ENCODE results near the gene FUT2. TPM values are rescaled to one million over a fixed set of nuclear protein-coding genes. Genes with fewer than 3 reads are reported as not detected.

The FUT2 gene
- total and polyA plus RNA-seq, 2 of the 13 experiments (the other 11 are each of a cell fraction or from before 2014, with no cell fraction given): 0.07 TPM; not detected in 1

DNA sequence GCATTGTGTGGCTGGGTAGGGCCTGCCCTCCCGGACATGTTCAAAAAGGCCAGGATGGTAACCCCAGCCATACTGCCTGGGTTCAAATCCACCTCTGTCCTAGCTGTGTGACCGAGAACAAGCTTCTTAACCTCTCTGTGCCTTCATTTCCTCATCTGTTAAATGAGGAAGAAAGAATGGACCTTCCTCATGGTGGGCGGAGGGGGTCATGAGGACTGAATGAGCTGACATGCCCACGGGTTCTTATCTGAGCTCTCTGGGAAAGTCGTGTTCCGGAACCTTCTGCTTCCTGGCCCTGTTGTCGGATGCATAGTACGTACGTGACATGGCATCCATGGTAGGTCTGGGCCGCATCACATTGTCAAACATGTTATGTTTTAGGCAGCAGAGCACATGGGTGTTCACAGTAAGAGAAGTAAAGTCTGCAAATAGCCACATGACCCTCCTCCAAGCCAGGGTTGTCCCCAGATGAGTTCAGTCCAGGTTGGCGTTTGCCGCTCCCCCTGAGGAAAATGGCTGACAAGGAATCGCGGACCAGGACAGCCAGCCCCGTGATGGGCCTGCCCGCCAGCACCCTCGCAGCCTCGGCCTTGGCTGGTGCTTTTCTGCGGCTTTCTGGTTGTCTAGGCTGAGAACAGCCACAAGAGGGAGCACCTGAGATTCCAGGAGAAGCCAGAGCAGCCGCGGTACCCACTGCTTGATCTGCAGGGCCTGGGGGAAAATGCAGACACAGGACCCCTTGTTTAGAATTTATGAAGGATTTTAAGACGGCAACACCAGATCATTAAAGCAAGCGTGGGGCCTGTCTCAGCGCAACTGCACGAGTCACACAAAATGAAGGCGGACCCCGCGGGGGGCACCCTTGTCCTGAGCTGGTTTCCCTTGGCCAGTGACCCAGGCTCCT, 20.6 kb upstream of the FUT2 start (continued):
- TF ChIP-seq SNRNP70 (IDR thresholded peaks at IDR 0.05; ENCODE audit: low read depth, low read length) (no peak), ZNF343 (CRISPR knock-in tag; IDR thresholded peaks at IDR 0.05) (no peak), ATRX (CRISPR knock-in tag; IDR thresholded peaks at IDR 0.05; ENCODE audit: borderline replicate concordance) (no peak), EEA1 (CRISPR knock-in tag; IDR thresholded peaks at IDR 0.05; ENCODE audit: borderline replicate concordance) (no peak), SMARCC2 (IDR thresholded peaks at IDR 0.05) (no peak), TCF7L2 (IDR thresholded peaks at IDR 0.05; ENCODE audit: low read depth, low read length) (no peak), TAF15 (IDR thresholded peaks at IDR 0.05; ENCODE audit: low read depth, low read length, poor library complexity, severe bottlenecking) (no peak), ZNF292 (CRISPR knock-in tag; IDR thresholded peaks at IDR 0.05; ENCODE audit: borderline replicate concordance, low read depth) (no peak), GABPA (IDR thresholded peaks at IDR 0.05; ENCODE audit: low read depth, low read length) (no peak), GABPA (CRISPR knock-in tag; IDR thresholded peaks at IDR 0.05; ENCODE audit: low read depth) (no peak), ZSCAN31 (CRISPR knock-in tag; IDR thresholded peaks at IDR 0.05; ENCODE audit: low read depth) (no peak), ZNF646 (CRISPR knock-in tag; IDR thresholded peaks at IDR 0.05) (no peak), ZIK1 (CRISPR knock-in tag; IDR thresholded peaks at IDR 0.05; ENCODE audit: borderline replicate concordance, low read depth) (no peak), SKI (IDR thresholded peaks at IDR 0.05; ENCODE audit: partially characterized antibody) (no peak), REL (CRISPR knock-in tag; conservative IDR thresholded peaks at IDR 0.05) (no peak), CC2D1A (CRISPR knock-in tag; IDR thresholded peaks at IDR 0.05) (no peak), ZNF572 (CRISPR knock-in tag; IDR thresholded peaks at IDR 0.05) (0 out of 2 replicates have a peak, but pooled peaks have one; percentile 44), JUN (CRISPR knock-in tag; IDR thresholded peaks at IDR 0.05) (no peak)
- TF ChIP-seq, protein P1, sequence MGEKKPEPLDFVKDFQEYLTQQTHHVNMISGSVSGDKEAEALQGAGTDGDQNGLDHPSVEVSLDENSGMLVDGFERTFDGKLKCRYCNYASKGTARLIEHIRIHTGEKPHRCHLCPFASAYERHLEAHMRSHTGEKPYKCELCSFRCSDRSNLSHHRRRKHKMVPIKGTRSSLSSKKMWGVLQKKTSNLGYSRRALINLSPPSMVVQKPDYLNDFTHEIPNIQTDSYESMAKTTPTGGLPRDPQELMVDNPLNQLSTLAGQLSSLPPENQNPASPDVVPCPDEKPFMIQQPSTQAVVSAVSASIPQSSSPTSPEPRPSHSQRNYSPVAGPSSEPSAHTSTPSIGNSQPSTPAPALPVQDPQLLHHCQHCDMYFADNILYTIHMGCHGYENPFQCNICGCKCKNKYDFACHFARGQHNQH (CRISPR knock-in tag; IDR thresholded peaks at IDR 0.05): peak; percentile 26; the same call in 1 of the 2 replicates
- TF ChIP-seq, protein P2, sequence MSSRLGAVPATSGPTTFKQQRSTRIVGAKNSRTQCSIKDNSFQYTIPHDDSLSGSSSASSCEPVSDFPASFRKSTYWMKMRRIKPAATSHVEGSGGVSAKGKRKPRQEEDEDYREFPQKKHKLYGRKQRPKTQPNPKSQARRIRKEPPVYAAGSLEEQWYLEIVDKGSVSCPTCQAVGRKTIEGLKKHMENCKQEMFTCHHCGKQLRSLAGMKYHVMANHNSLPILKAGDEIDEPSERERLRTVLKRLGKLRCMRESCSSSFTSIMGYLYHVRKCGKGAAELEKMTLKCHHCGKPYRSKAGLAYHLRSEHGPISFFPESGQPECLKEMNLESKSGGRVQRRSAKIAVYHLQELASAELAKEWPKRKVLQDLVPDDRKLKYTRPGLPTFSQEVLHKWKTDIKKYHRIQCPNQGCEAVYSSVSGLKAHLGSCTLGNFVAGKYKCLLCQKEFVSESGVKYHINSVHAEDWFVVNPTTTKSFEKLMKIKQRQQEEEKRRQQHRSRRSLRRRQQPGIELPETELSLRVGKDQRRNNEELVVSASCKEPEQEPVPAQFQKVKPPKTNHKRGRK (CRISPR knock-in tag; IDR thresholded peaks at IDR 0.05): no peak
